WTC11 (cell line): Measurements from ENCODE around the gene FRA10AC1. TPM values are rescaled to one million over a fixed set of nuclear protein-coding genes. Genes with fewer than 3 reads are reported as not detected.

Experiments used
- ATAC-seq: fragments of 200-7000 bp; cut with Tn5 transposase; 2 replicates; pipeline ENCODE4 v1.10.0; 2021; ENCODE audit warnings: mild to moderate bottlenecking, moderate library complexity
- CTCF ChIA-PET: fragments of 300-600 bp; sonication (Branson Sonifier 250); formaldehyde crosslinking; loops from one replicate; lab custom pipeline; 2021; ENCODE audit warnings: antibody characterized with exemption; lab: Charles Lee
- POLR2A ChIA-PET: fragments of 350-600 bp; sonication (Branson Sonifier 250); formaldehyde crosslinking; loops from one replicate; lab custom pipeline; 2021; ENCODE audit warnings: antibody characterized with exemption; lab: Charles Lee
- DNase-seq: peaks from one replicate; pipeline ENCODE4 v3.0.0; 2021; ENCODE audit warnings: low spot score
- H3K27ac Mint-ChIP-seq: 2 replicates; pipeline ENCODE4 v1.8.0; 2021; ENCODE audit warnings: mixed read lengths
- H3K27me3 Mint-ChIP-seq: 2 replicates; pipeline ENCODE4 v1.8.0; 2021; ENCODE audit warnings: low read depth, mild to moderate bottlenecking, moderate library complexity, mixed read lengths
- H3K36me3 Mint-ChIP-seq: 2 replicates; pipeline ENCODE4 v1.8.0; 2021; ENCODE audit warnings: mixed read lengths
- H3K4me1 Mint-ChIP-seq: 2 replicates; pipeline ENCODE4 v1.8.0; 2022; ENCODE audit warnings: mixed read lengths
- H3K4me3 Mint-ChIP-seq: 2 replicates; pipeline ENCODE4 v1.8.0; 2021; ENCODE audit warnings: mild to moderate bottlenecking, moderate library complexity, mixed read lengths
- H3K9me3 Mint-ChIP-seq: 2 replicates; pipeline ENCODE4 v1.8.0; 2021; ENCODE audit warnings: mixed read lengths
- AR ChIP-seq: fragments of 250-450 bp; sonication (Bioruptor Pico); IDR thresholded peaks from 2 replicates; pipeline ENCODE4 v1.9.0; 2021; ENCODE audit warnings: mild to moderate bottlenecking
- ARID4B ChIP-seq: sonication (generic); formaldehyde crosslinking; IDR thresholded peaks from 2 replicates; pipeline ENCODE4 v1.8.0; 2023; ENCODE audit warnings: missing genetic modification reagents, mild to moderate bottlenecking, borderline replicate concordance
- ATF2 ChIP-seq: sonication (generic); formaldehyde crosslinking; IDR thresholded peaks from 2 replicates; pipeline ENCODE4 v1.8.1; 2022; ENCODE audit warnings: low read depth, missing genetic modification reagents, borderline replicate concordance
- FOXP1 ChIP-seq: sonication (generic); formaldehyde crosslinking; IDR thresholded peaks from 2 replicates; pipeline ENCODE4 v1.8.0; 2022; ENCODE audit warnings: missing genetic modification reagents, mild to moderate bottlenecking, moderate library complexity, borderline replicate concordance
- GABPB1 ChIP-seq: sonication (generic); formaldehyde crosslinking; IDR thresholded peaks from 2 replicates; pipeline ENCODE4 v1.8.1; 2023; ENCODE audit warnings: mild to moderate bottlenecking, missing genetic modification reagents
- GTF2I ChIP-seq: fragments of 250-450 bp; sonication (Bioruptor Pico); conservative IDR thresholded peaks from 2 replicates; pipeline ENCODE4 v1.4.0; 2021; ENCODE audit warnings: mild to moderate bottlenecking
- HMGA2 ChIP-seq: fragments of 250-450 bp; sonication (Bioruptor Pico); IDR thresholded peaks from 2 replicates; pipeline ENCODE4 v1.4.0; 2021; ENCODE audit warnings: mild to moderate bottlenecking, moderate library complexity
- JAZF1 ChIP-seq: fragments of 250-450 bp; sonication (Bioruptor Pico); IDR thresholded peaks from 2 replicates; pipeline ENCODE4 v1.9.0; 2021; ENCODE audit warnings: moderate library complexity, mild to moderate bottlenecking, inconsistent platforms
- NFE2L1 ChIP-seq: sonication (generic); formaldehyde crosslinking; IDR thresholded peaks from 2 replicates; pipeline ENCODE4 v1.8.1; 2023; ENCODE audit warnings: missing genetic modification reagents
- NFYB ChIP-seq: sonication (generic); formaldehyde crosslinking; conservative IDR thresholded peaks from 2 replicates; pipeline ENCODE4 v1.8.0; 2022; ENCODE audit warnings: low read depth, missing genetic modification reagents
- NR2C2 ChIP-seq: sonication (generic); formaldehyde crosslinking; IDR thresholded peaks from 2 replicates; pipeline ENCODE4 v1.8.0; 2022; ENCODE audit warnings: mild to moderate bottlenecking, missing genetic modification reagents
- NR3C1 ChIP-seq: sonication (generic); formaldehyde crosslinking; conservative IDR thresholded peaks from 2 replicates; pipeline ENCODE4 v1.8.1; 2023; ENCODE audit warnings: low read depth, mild to moderate bottlenecking, missing genetic modification reagents
- PRDM15 ChIP-seq: sonication (generic); formaldehyde crosslinking; IDR thresholded peaks from 2 replicates; pipeline ENCODE4 v1.8.0; 2022; ENCODE audit warnings: missing genetic modification reagents
- PREB ChIP-seq: sonication (generic); formaldehyde crosslinking; IDR thresholded peaks from 2 replicates; pipeline ENCODE4 v1.8.1; 2022; ENCODE audit warnings: mild to moderate bottlenecking, missing genetic modification reagents, moderate library complexity, borderline replicate concordance
- PRRX2 ChIP-seq: fragments of 250-450 bp; sonication (Bioruptor Pico); IDR thresholded peaks from 2 replicates; pipeline ENCODE4 v1.8.0; 2021; ENCODE audit warnings: mild to moderate bottlenecking
- ZNF263 ChIP-seq: sonication (generic); formaldehyde crosslinking; IDR thresholded peaks from 2 replicates; pipeline ENCODE4 v1.8.1; 2022; ENCODE audit warnings: low read depth, mild to moderate bottlenecking, moderate library complexity, missing genetic modification reagents
- ZNF425 ChIP-seq: fragments of 250-450 bp; sonication (Bioruptor Pico); conservative IDR thresholded peaks from 2 replicates; pipeline ENCODE4 v1.9.0; 2021; ENCODE audit warnings: mild to moderate bottlenecking
- ZNF671 ChIP-seq: fragments of 250-450 bp; sonication (Bioruptor Pico); IDR thresholded peaks from 2 replicates; pipeline ENCODE4 v1.8.0; 2021; ENCODE audit warnings: mild to moderate bottlenecking
- total RNA-seq: library from RNA; stranded (reverse); gene quantifications from 3 replicates; pipeline ENCODE4 v1.2.3, GENCODE V29; 2021

The FRA10AC1 gene
- total RNA-seq, 1 experiment from 2014 or later: 14.1 TPM

- no peaks in the 10 kb centered on the region for H3K9me3 Mint-ChIP-seq
- ChIA-PET CTCF (interaction anchor here (0.7 to 1.6 kb wide), 3 partner anchors 141 to 306 kb away, joined by 3 to 5 read pairs (median 4); no protein-coding TSS in a partner anchor), POLR2A (no interaction called here)
- peaks cover 37% of the 10 kb centered on the region for H3K36me3 Mint-ChIP-seq
- no peaks in the 10 kb centered on the region for H3K27me3 Mint-ChIP-seq
- DNase-seq (no peak), ATAC-seq (no peak)
- H3K4me1 Mint-ChIP-seq: peaks cover 9% of the 10 kb centered on the region
- H3K27ac Mint-ChIP-seq: no peak overlapping the region
- H3K4me3 Mint-ChIP-seq: no peak overlapping the region
- TF ChIP-seq PREB (no peak), ZNF425 (CRISPR knock-in tag) (no peak), ZNF263 (CRISPR knock-in tag) (no peak), PRDM15 (CRISPR knock-in tag) (no peak), ATF2 (CRISPR knock-in tag) (no peak), AR (CRISPR knock-in tag) (no peak)
These were observed 6.7 kb downstream of the FRA10AC1 start for GRCh38 chr10:93695740-93696139.

- Mint-ChIP-seq H3K9me3 (no peaks in the 10 kb centered on the region), H3K36me3 (peaks cover 12% of the 10 kb centered on the region), H3K4me3 (no peak overlapping the region), H3K4me1 (peaks cover 7% of the 10 kb centered on the region), H3K27ac (no peak overlapping the region), H3K27me3 (no peaks in the 10 kb centered on the region)
- no peak for ATAC-seq
- no peak for DNase-seq
- POLR2A ChIA-PET: no interaction called here
- CTCF ChIA-PET: interaction anchor here (1.3 kb wide), 1 partner anchor 133 kb away, joined by 4 read pairs; no protein-coding TSS in a partner anchor
- TF ChIP-seq JAZF1: no peak
- TF ChIP-seq ARID4B (CRISPR knock-in tag): no peak
- TF ChIP-seq NFE2L1 (CRISPR knock-in tag): no peak
- no peak for TF ChIP-seq PRRX2 (CRISPR knock-in tag)
- no peak for TF ChIP-seq HMGA2 (CRISPR knock-in tag)
- no peak for TF ChIP-seq NR3C1 (CRISPR knock-in tag)
- TF ChIP-seq ZNF671: no peak
- no peak for TF ChIP-seq NFYB (CRISPR knock-in tag)
- TF ChIP-seq FOXP1 (CRISPR knock-in tag): no peak
- no peak for TF ChIP-seq NR2C2 (CRISPR knock-in tag)
- TF ChIP-seq GTF2I (CRISPR knock-in tag): no peak
- TF ChIP-seq GABPB1 (CRISPR knock-in tag): no peak
These were observed 14.7 kb downstream of the FRA10AC1 start for GRCh38 chr10:93687737-93688136.
